HG02981 (cell line): ENCODE data around the gene MAPK4.

Source experiments
- ATAC-seq: cut with Tn5 transposase; IDR thresholded peaks from one replicate; pipeline ENCODE4 v1.9.1; 2021; ENCODE audit warnings: mild to moderate bottlenecking, moderate library complexity; ENCODE audit not compliant: unreplicated experiment

MAPK4 gene

GRCh38 chr18:50622865-50623393 is 63.0 kb downstream of the MAPK4 start:
- ATAC-seq = no peak

GRCh38 chr18:50623694-50624352 is 63.9 kb downstream of the MAPK4 start:
- no peak for ATAC-seq

- ATAC-seq = no peak
Measured at GRCh38 chr18:50624981-50625380, 65.1 kb downstream of the MAPK4 start.

- ATAC-seq = no peak
Measured at GRCh38 chr18:50626317-50626716, 66.4 kb downstream of the MAPK4 start.

- no peak for ATAC-seq
Measured at GRCh38 chr18:50627594-50628532, 68.0 kb downstream of the MAPK4 start.

- ATAC-seq = no peak
Measured at GRCh38 chr18:50628533-50628905, 68.6 kb downstream of the MAPK4 start.

GRCh38 chr18:50629148-50629631 is 69.3 kb downstream of the MAPK4 start:
- ATAC-seq = no peak

GRCh38 chr18:50630895-50631294 is 71.0 kb downstream of the MAPK4 start:
- no peak for ATAC-seq

- ATAC-seq = no peak
Measured at GRCh38 chr18:50632895-50633515, 73.1 kb downstream of the MAPK4 start.

- no peak for ATAC-seq
Measured at GRCh38 chr18:50633992-50634391, 74.1 kb downstream of the MAPK4 start.

GRCh38 chr18:50636366-50637057 is 76.6 kb downstream of the MAPK4 start:
- ATAC-seq = no peak

- no peak for ATAC-seq
Measured at GRCh38 chr18:50638016-50638883, 78.4 kb downstream of the MAPK4 start.

GRCh38 chr18:50638884-50639420 is 79.1 kb downstream of the MAPK4 start:
- ATAC-seq = no peak

GRCh38 chr18:50639711-50640110 is 79.8 kb downstream of the MAPK4 start:
- ATAC-seq = no peak

GRCh38 chr18:50642439-50642838 is 82.6 kb downstream of the MAPK4 start:
- no peak for ATAC-seq

- no peak for ATAC-seq
Measured at GRCh38 chr18:50644146-50644545, 84.3 kb downstream of the MAPK4 start.

GRCh38 chr18:50644807-50645206 is 84.9 kb downstream of the MAPK4 start:
- no peak for ATAC-seq

GRCh38 chr18:50647237-50647636 is 87.3 kb downstream of the MAPK4 start:
- no peak for ATAC-seq

- no peak for ATAC-seq
Measured at GRCh38 chr18:50647792-50648191, 87.9 kb downstream of the MAPK4 start.

- no peak for ATAC-seq
Measured at GRCh38 chr18:50649821-50650220, 89.9 kb downstream of the MAPK4 start.
